ENCODE results near the gene SPR.

GRCh38 chr2:72889991-72890390 lies 2.8 kb downstream of the SPR start:
- no peak for TF ChIP-seq CTCF (IDR thresholded peaks at IDR 0.05)
- TF ChIP-seq POLR2A (IDR thresholded peaks at IDR 0.05), result no peak
